Measurements from ENCODE around the gene PGBD1. TPM values are rescaled to one million over a fixed set of nuclear protein-coding genes. Genes with fewer than 3 reads are reported as not detected.

The PGBD1 gene, protein sequence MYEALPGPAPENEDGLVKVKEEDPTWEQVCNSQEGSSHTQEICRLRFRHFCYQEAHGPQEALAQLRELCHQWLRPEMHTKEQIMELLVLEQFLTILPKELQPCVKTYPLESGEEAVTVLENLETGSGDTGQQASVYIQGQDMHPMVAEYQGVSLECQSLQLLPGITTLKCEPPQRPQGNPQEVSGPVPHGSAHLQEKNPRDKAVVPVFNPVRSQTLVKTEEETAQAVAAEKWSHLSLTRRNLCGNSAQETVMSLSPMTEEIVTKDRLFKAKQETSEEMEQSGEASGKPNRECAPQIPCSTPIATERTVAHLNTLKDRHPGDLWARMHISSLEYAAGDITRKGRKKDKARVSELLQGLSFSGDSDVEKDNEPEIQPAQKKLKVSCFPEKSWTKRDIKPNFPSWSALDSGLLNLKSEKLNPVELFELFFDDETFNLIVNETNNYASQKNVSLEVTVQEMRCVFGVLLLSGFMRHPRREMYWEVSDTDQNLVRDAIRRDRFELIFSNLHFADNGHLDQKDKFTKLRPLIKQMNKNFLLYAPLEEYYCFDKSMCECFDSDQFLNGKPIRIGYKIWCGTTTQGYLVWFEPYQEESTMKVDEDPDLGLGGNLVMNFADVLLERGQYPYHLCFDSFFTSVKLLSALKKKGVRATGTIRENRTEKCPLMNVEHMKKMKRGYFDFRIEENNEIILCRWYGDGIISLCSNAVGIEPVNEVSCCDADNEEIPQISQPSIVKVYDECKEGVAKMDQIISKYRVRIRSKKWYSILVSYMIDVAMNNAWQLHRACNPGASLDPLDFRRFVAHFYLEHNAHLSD
- polyA plus RNA-seq (2012; rRNA removed): 2.5 and 2.7 TPM in 2 replicates
- polyA plus RNA-seq (2012; cell fraction: cytosol; rRNA removed): 3.0 and 3.3 TPM in 2 replicates
- 4.2 and 4.9 TPM in 2 replicates for polyA plus RNA-seq (2012; cell fraction: nucleus; rRNA removed)

- Histone ChIP-seq H3K4me2 (peak within 1 kb of the TSS; percentile 91), H3K9ac (peak within 1 kb of the TSS; percentile 72), H3K4me1 (ENCODE audit: control insufficient read depth in 1 of 2, insufficient read depth in 2 of 2, low read depth in 1 of 2, low read length in 1 of 2) (peaks cover 0 to 7% of the 10 kb centered on the region in 2 experiments; a peak in 2 of 4 replicates), H2AFZ (ENCODE audit: low read depth) (peak within 1 kb of the TSS; percentile 99), H3K36me3 (replicated peaks in 1 of 2; ENCODE audit: control insufficient read depth in 1 of 2, insufficient read depth in 2 of 2, low read length in 1 of 2) (peaks cover 29 to 39% of the 10 kb centered on the region in 2 experiments), H4K20me1 (ENCODE audit: insufficient read depth) (no peaks in the 10 kb centered on the region), H3K9me2 (no peaks in the 10 kb centered on the region), H3K27me3 (ENCODE audit: insufficient read depth) (no peaks in the 10 kb centered on the region), H3K9me3 (no peaks in the 10 kb centered on the region), H3K4me3 (ENCODE audit: low read depth in 2 of 2, low read length in 1 of 2) (peak within 1 kb of the TSS; percentile 93 to 98), H3F3A (replicated peaks; ENCODE audit: insufficient read depth) (peaks cover 8% of the 10 kb centered on the region), H3K79me2 (ENCODE audit: insufficient read depth) (peaks cover 22% of the 10 kb centered on the region; the same call in 1 of the 2 replicates), H3K27ac (ENCODE audit: low read depth in 2 of 2, low read length in 1 of 2) (peak within 1 kb of the TSS; percentile 35 to 83; a peak in 3 of 4 replicates)
- ChIA-PET POLR2A (interaction anchor here (0.8 to 2.8 kb wide), 9 partner anchors 11 to 177 kb away, joined by 3 to 22 read pairs (median 4); partner anchors contain the start of genes ZKSCAN3, ZSCAN26 and ZSCAN31), CTCF (interaction anchor here (0.9 to 1.9 kb wide), 6 partner anchors 14 to 153 kb away, joined by 3 to 10 read pairs (median 4); partner anchors contain the start of gene ZSCAN26)
- 2% methylated on average over 11 of the region's 50 CpGs for whole genome bisulfite sequencing (ENCODE audit: low lambda C conversion rate)
- peak; percentile 92 for DNase-seq
- no peak for TF ChIP-seq SMC3 (IDR thresholded peaks at IDR 0.05; ENCODE audit: low read depth, low read length)
- TF ChIP-seq RFX5 (IDR thresholded peaks at IDR 0.05; ENCODE audit: low read length): no peak
- TF ChIP-seq USF2 (IDR thresholded peaks at IDR 0.05; ENCODE audit: borderline replicate concordance, low read depth, low read length): no peak
- no peak for TF ChIP-seq FOXM1 (IDR thresholded peaks at IDR 0.05; ENCODE audit: low read depth)
- no peak for TF ChIP-seq NFIC (IDR thresholded peaks at IDR 0.05; ENCODE audit: borderline replicate concordance)
- TF ChIP-seq, protein P1, sequence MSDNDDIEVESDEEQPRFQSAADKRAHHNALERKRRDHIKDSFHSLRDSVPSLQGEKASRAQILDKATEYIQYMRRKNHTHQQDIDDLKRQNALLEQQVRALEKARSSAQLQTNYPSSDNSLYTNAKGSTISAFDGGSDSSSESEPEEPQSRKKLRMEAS (IDR thresholded peaks at IDR 0.05; ENCODE audit: low read depth): peak; percentile 30; the same call in 1 of the 2 replicates
- no peak for TF ChIP-seq IRF3 (IDR thresholded peaks at IDR 0.05; ENCODE audit: low read depth, low read length)
- no peak for TF ChIP-seq MEF2A (IDR thresholded peaks at IDR 0.05; ENCODE audit: borderline replicate concordance, low read depth)
- no peak for TF ChIP-seq ELF1 (IDR thresholded peaks at IDR 0.05)
- no peak for TF ChIP-seq JUND (IDR thresholded peaks at IDR 0.05)
- peak; percentile 68; the same call in 1 of the 2 replicates for TF ChIP-seq MXI1 (IDR thresholded peaks at IDR 0.05; ENCODE audit: low read depth, low read length)
- no peak for TF ChIP-seq TCF12 (IDR thresholded peaks at IDR 0.05)
- TF ChIP-seq, protein P2, sequence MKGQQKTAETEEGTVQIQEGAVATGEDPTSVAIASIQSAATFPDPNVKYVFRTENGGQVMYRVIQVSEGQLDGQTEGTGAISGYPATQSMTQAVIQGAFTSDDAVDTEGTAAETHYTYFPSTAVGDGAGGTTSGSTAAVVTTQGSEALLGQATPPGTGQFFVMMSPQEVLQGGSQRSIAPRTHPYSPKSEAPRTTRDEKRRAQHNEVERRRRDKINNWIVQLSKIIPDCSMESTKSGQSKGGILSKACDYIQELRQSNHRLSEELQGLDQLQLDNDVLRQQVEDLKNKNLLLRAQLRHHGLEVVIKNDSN (IDR thresholded peaks at IDR 0.05; ENCODE audit: borderline replicate concordance, low read depth): no peak
- peak; percentile 42 for TF ChIP-seq YY1 (IDR thresholded peaks at IDR 0.05; ENCODE audit: low read depth)
- no peak for TF ChIP-seq GATA2 (CRISPR knock-in tag; IDR thresholded peaks at IDR 0.05)
- no peak for TF ChIP-seq NRF1 (IDR thresholded peaks at IDR 0.05; ENCODE audit: low read depth, low read length)
- no peak for TF ChIP-seq TEAD4 (IDR thresholded peaks at IDR 0.05; ENCODE audit: borderline replicate concordance, insufficient read depth)
- no peak for TF ChIP-seq EP300 (IDR thresholded peaks at IDR 0.05; ENCODE audit: borderline replicate concordance in 1 of 2, low read depth in 1 of 2, low read length in 1 of 2)
- peak; percentile 52; the same call in 1 of the 2 replicates for TF ChIP-seq GABPA (IDR thresholded peaks at IDR 0.05; ENCODE audit: low read depth)
- no peak for TF ChIP-seq CHD2 (IDR thresholded peaks at IDR 0.05; ENCODE audit: low read length, partially characterized antibody)
- no peak; the same call in 1 of the 2 replicates for TF ChIP-seq RAD21 (IDR thresholded peaks at IDR 0.05; ENCODE audit: low read length)
- TF ChIP-seq, protein P3, sequence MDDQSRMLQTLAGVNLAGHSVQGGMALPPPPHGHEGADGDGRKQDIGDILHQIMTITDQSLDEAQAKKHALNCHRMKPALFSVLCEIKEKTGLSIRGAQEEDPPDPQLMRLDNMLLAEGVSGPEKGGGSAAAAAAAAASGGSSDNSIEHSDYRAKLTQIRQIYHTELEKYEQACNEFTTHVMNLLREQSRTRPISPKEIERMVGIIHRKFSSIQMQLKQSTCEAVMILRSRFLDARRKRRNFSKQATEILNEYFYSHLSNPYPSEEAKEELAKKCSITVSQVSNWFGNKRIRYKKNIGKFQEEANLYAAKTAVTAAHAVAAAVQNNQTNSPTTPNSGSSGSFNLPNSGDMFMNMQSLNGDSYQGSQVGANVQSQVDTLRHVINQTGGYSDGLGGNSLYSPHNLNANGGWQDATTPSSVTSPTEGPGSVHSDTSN (IDR thresholded peaks at IDR 0.05): no peak
- TF ChIP-seq RXRA (IDR thresholded peaks at IDR 0.05; ENCODE audit: borderline replicate concordance, low read depth): no peak
- TF ChIP-seq SIN3A (IDR thresholded peaks at IDR 0.05; ENCODE audit: borderline replicate concordance, low read depth, low read length): peak; percentile 91; the same call in 1 of the 2 replicates
- no peak for TF ChIP-seq FOXJ3 (CRISPR knock-in tag; IDR thresholded peaks at IDR 0.05)
- TF ChIP-seq FOSL2 (IDR thresholded peaks at IDR 0.05; ENCODE audit: borderline replicate concordance, low read depth): no peak
Observed at GRCh38 chr6:28281288-28282064, at the start of gene PGBD1. Gene PGBD1 (plus strand): TSS chr6:28281572. CDS start chr6:28283814, 2,242 bp downstream.
